HEK293 (cell line): Measurements from ENCODE around the gene WDR70.

Experiments used
- CTCF ChIA-PET: fragments of 350-600 bp; formaldehyde crosslinking; extraction: SDS; loops from one replicate; lab custom pipeline; 2021; ENCODE audit warnings: antibody characterized with exemption; lab: Yijun Ruan, JAX
- POLR2A ChIA-PET: fragments of 300-600 bp; formaldehyde crosslinking; extraction: SDS; loops from one replicate; lab custom pipeline; 2020; ENCODE audit warnings: antibody characterized with exemption, inconsistent platforms; lab: Yijun Ruan, JAX
- H3K27ac ChIP-seq: fragments of 200-500 bp; sonication (Bioruptor generic); 2 replicates; pipeline ENCODE4 v1.5.1; 2014; ENCODE audit warnings: low read depth, low read length, control low read depth, inconsistent platforms; ENCODE audit errors: extremely low read depth
- H3K36me3 ChIP-seq, 2 experiments: fragments of 200-500 bp in 1 of 2; sonication (Bioruptor generic) in 1 of 2; 1 replicate in 1 of 2; 2 replicates in 1 of 2; pipeline ENCODE4 v1.5.1; 2014 to 2017; ENCODE audit warnings: inconsistent platforms in 2 of 2, low read length in 2 of 2; ENCODE audit not compliant: control insufficient read depth in 2 of 2, insufficient read depth in 1 of 2
- H3K4me1 ChIP-seq: fragments of 200-500 bp; sonication (Bioruptor generic); 2 replicates; pipeline ENCODE4 v1.5.1; 2014; ENCODE audit warnings: mild to moderate bottlenecking, low read length, inconsistent platforms; ENCODE audit not compliant: control insufficient read depth, insufficient read depth
- H3K4me3 ChIP-seq: 2 replicates; pipeline ENCODE4 v1.5.1; 2011; ENCODE audit warnings: low read depth, mild to moderate bottlenecking, control low read depth, low read length, moderate library complexity
- H3K9me3 ChIP-seq: fragments of 200-500 bp; sonication (Bioruptor generic); 2 replicates; pipeline ENCODE4 v1.5.1; 2014; ENCODE audit warnings: low read depth, low read length, inconsistent platforms; ENCODE audit not compliant: control insufficient read depth, insufficient read depth
- EGR2 ChIP-seq: fragments of 450-650 bp; formaldehyde crosslinking; IDR thresholded peaks from 2 replicates; pipeline ENCODE4 v1.5.1; 2016; ENCODE audit warnings: low read depth, missing biosample characterization, missing genetic modification characterization
- GLI2 ChIP-seq: fragments of 450-650 bp; formaldehyde crosslinking; IDR thresholded peaks from 2 replicates; pipeline ENCODE4; 2017; ENCODE audit warnings: missing biosample characterization, missing genetic modification characterization, low read depth, borderline replicate concordance
- GLI4 ChIP-seq: fragments of 450-650 bp; formaldehyde crosslinking; IDR thresholded peaks from 2 replicates; pipeline ENCODE4 v1.5.1; 2016; ENCODE audit warnings: missing biosample characterization, missing genetic modification characterization
- SETDB1 ChIP-seq: IDR thresholded peaks from one replicate; pipeline ENCODE4 v1.6.1; 2017; ENCODE audit warnings: mild to moderate bottlenecking, low read length, moderate library complexity, mixed read lengths; ENCODE audit not compliant: insufficient read length
- ZFHX2 ChIP-seq: fragments of 450-650 bp; formaldehyde crosslinking; conservative IDR thresholded peaks from 2 replicates; pipeline ENCODE4 v1.5.1; 2016; ENCODE audit warnings: missing biosample characterization, missing genetic modification characterization
- ZNF394 ChIP-seq: fragments of 450-650 bp; formaldehyde crosslinking; IDR thresholded peaks from 2 replicates; pipeline ENCODE4 v1.5.1; 2016; ENCODE audit warnings: missing biosample characterization, missing genetic modification characterization, mild to moderate bottlenecking, moderate library complexity, borderline replicate concordance
- ZNF398 ChIP-seq: fragments of 450-650 bp; formaldehyde crosslinking; IDR thresholded peaks from 2 replicates; pipeline ENCODE4 v1.5.1; 2017; ENCODE audit warnings: missing biosample characterization, missing genetic modification characterization
- ZNF621 ChIP-seq: fragments of 450-650 bp; formaldehyde crosslinking; IDR thresholded peaks from 2 replicates; pipeline ENCODE4 v1.5.1; 2017; ENCODE audit warnings: missing biosample characterization, missing genetic modification characterization
- ZNF626 ChIP-seq: fragments of 450-650 bp; sonication (Bioruptor Pico); formaldehyde crosslinking; IDR thresholded peaks from 2 replicates; pipeline ENCODE4 v1.5.1; 2018; ENCODE audit warnings: missing biosample characterization, missing genetic modification characterization, inconsistent platforms
- ZNF660 ChIP-seq: fragments of 450-650 bp; IDR thresholded peaks from 2 replicates; pipeline ENCODE4 v1.5.1; 2018; ENCODE audit warnings: missing biosample characterization, mild to moderate bottlenecking, missing genetic modification characterization
- TF ChIP-seq, protein P1 (sequence below): fragments of 450-650 bp; formaldehyde crosslinking; IDR thresholded peaks from 2 replicates; pipeline ENCODE4 v1.5.1; 2016; ENCODE audit warnings: missing biosample characterization, missing genetic modification characterization
- TF ChIP-seq, protein P2 (sequence below): fragments of 450-650 bp; formaldehyde crosslinking; IDR thresholded peaks from 2 replicates; pipeline ENCODE4 v1.5.1; 2016; ENCODE audit warnings: missing biosample characterization, missing genetic modification characterization

The WDR70 gene

DNA sequence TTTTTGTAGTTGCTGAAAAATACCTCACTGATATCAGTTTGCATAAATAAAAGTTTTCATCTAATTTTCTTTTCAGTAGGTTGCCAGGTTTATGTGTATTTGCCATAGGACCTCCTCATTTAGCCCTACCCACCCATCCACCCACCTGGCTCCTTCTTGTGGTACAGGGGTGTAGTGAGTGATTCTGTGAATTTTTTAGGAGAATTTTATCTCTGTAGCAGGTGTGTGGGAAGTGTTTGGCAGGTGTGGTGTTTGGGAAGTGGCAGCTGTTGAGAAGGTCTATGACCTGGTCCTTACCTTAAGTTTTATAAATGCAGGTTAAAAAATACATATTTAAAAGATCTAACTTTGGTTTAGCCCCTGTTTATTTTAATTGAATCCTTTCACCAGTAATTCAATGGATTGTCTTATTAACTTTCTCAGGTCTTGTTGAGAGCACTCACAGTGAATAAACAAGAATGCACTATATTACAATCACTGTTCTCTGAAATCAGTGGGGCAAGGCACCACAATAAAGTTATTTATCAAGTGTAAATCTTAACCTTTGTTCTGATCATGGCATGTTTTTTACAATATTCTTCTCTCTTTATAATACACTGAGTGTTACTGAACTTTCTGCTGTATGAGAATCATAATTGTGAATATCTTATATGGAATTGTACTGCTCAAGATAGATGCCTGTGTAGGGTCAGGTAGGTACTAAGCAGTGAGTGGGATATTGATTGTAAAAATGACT lies 189.1 kb downstream of the WDR70 start:
- H3K27ac ChIP-seq: no peak overlapping the region
- H3K9me3 ChIP-seq: no peaks in the 10 kb centered on the region
- peaks cover 9% of the 10 kb centered on the region for H3K4me1 ChIP-seq
- CTCF ChIA-PET: interaction anchor here (1.1 kb wide), 1 partner anchor 14 kb away, joined by 7 read pairs; no protein-coding TSS in a partner anchor
- POLR2A ChIA-PET: no interaction called here
- no peaks in the 10 kb centered on the region for H3K36me3 ChIP-seq
- H3K4me3 ChIP-seq: no peak overlapping the region
- TF ChIP-seq SETDB1 (no peak), EGR2 (tag by site-specific recombination) (peak; percentile 74; the same call in 1 of the 2 replicates), ZFHX2 (tag by site-specific recombination) (0 out of 2 replicates have a peak, but pooled peaks have one; percentile 32)

- H3K9me3 ChIP-seq: no peaks in the 10 kb centered on the region
- TF ChIP-seq ZNF660 (tag by site-specific recombination): no peak
- no peak for TF ChIP-seq GLI4 (tag by site-specific recombination)
- TF ChIP-seq, protein P1, sequence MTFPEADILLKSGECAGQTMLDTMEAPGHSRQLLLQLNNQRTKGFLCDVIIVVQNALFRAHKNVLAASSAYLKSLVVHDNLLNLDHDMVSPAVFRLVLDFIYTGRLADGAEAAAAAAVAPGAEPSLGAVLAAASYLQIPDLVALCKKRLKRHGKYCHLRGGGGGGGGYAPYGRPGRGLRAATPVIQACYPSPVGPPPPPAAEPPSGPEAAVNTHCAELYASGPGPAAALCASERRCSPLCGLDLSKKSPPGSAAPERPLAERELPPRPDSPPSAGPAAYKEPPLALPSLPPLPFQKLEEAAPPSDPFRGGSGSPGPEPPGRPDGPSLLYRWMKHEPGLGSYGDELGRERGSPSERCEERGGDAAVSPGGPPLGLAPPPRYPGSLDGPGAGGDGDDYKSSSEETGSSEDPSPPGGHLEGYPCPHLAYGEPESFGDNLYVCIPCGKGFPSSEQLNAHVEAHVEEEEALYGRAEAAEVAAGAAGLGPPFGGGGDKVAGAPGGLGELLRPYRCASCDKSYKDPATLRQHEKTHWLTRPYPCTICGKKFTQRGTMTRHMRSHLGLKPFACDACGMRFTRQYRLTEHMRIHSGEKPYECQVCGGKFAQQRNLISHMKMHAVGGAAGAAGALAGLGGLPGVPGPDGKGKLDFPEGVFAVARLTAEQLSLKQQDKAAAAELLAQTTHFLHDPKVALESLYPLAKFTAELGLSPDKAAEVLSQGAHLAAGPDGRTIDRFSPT (tag by site-specific recombination): no peak
- TF ChIP-seq ZNF621: no peak
- no peak for TF ChIP-seq ZNF398 (tag by site-specific recombination)
- no peak for TF ChIP-seq ZNF394 (tag by site-specific recombination)
- no peak for TF ChIP-seq ZNF626 (tag by site-specific recombination)
- CTCF ChIA-PET: no interaction called here
- H3K4me1 ChIP-seq: peaks cover 9% of the 10 kb centered on the region
- H3K36me3 ChIP-seq: no peaks in the 10 kb centered on the region
- no peak overlapping the region for H3K4me3 ChIP-seq
- POLR2A ChIA-PET: no interaction called here
- H3K27ac ChIP-seq: no peak overlapping the region
Observed at GRCh38 chr5:37568893-37569292, 189.8 kb downstream of the WDR70 start.

DNA sequence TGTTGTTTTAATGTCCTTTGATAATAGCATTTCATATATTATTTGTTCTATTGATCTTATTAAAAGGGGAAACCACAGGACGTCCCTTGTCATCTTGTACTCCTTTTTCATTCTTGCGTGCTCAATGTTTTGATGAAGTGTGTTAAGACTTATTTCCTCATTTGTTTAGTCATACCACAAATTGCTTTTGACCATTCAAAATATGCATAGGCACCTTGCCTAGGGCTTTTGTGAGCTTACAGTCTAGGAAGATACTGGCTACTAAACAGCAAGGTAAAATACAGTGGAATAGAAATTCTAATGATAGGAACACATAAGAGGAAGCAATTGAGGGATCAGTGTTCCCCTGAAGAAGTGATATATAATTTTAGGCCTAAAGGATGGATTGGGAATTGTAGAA lies 190.3 kb downstream of the WDR70 start:
- POLR2A ChIA-PET: no interaction called here
- no peak for TF ChIP-seq GLI2 (tag by site-specific recombination)
- TF ChIP-seq, protein P2, sequence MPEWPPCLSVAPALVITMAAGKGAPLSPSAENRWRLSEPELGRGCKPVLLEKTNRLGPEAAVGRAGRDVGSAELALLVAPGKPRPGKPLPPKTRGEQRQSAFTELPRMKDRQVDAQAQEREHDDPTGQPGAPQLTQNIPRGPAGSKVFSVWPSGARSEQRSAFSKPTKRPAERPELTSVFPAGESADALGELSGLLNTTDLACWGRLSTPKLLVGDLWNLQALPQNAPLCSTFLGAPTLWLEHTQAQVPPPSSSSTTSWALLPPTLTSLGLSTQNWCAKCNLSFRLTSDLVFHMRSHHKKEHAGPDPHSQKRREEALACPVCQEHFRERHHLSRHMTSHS: no peak
- TF ChIP-seq, all 188 proteins: peak for 0
- Histone ChIP-seq H3K36me3 (no peaks in the 10 kb centered on the region), H3K4me3 (no peak overlapping the region), H3K9me3 (no peaks in the 10 kb centered on the region; the same call in 1 of the 2 replicates), H3K4me1 (peaks cover 9% of the 10 kb centered on the region), H3K27ac (no peak overlapping the region)
- CTCF ChIA-PET: no interaction called here
